WTC11 (cell line): ENCODE measurements around the gene RSPO4.

ENCODE experiments used
- FOXP1 ChIP-seq: sonication (generic); formaldehyde crosslinking; IDR thresholded peaks from 2 replicates; pipeline ENCODE4 v1.8.0; 2022; ENCODE audit warnings: missing genetic modification reagents, mild to moderate bottlenecking, moderate library complexity, borderline replicate concordance
- TF ChIP-seq, protein P1 (sequence below): sonication (generic); formaldehyde crosslinking; IDR thresholded peaks from 2 replicates; pipeline ENCODE4 v1.8.1; 2023; ENCODE audit warnings: mild to moderate bottlenecking, missing genetic modification reagents, moderate library complexity

- TF ChIP-seq FOXP1 (CRISPR knock-in tag) = no peak
- TF ChIP-seq, protein P1, sequence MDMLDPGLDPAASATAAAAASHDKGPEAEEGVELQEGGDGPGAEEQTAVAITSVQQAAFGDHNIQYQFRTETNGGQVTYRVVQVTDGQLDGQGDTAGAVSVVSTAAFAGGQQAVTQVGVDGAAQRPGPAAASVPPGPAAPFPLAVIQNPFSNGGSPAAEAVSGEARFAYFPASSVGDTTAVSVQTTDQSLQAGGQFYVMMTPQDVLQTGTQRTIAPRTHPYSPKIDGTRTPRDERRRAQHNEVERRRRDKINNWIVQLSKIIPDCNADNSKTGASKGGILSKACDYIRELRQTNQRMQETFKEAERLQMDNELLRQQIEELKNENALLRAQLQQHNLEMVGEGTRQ = no peak
These were observed 12.4 kb upstream of the RSPO4 start for GRCh38 chr20:1014471-1014870.
